Measurements from ENCODE around the gene GLCCI1.

GLCCI1 gene

GRCh38 chr7:7962851-7963250 lies 5.7 kb upstream of the GLCCI1 start:
- Histone ChIP-seq H3K9me2 (replicated peaks; ENCODE audit: low read depth, low read length) (no peaks in the 10 kb centered on the region), H3K9ac (ENCODE audit: low read depth, low read length, poor library complexity, severe bottlenecking) (no peak overlapping the region), H3K79me2 (ENCODE audit: insufficient read depth, low read length) (0 out of 2 replicates have a peak, but pooled peaks cover 2% of the 10 kb centered on the region), H4K20me1 (ENCODE audit: insufficient read depth, low read length, poor library complexity, severe bottlenecking) (no peaks in the 10 kb centered on the region), H3F3A (ENCODE audit: low read depth) (no peaks in the 10 kb centered on the region), H3K4me1 (ENCODE audit: insufficient read depth, low read length, poor library complexity, severe bottlenecking) (peaks cover 9% of the 10 kb centered on the region), H3K27me3 (ENCODE audit: insufficient read depth, low read length, poor library complexity, severe bottlenecking) (no peaks in the 10 kb centered on the region), H3K4me2 (ENCODE audit: low read depth, low read length, poor library complexity, severe bottlenecking) (no peak overlapping the region), H3K36me3 (ENCODE audit: insufficient read depth, low read length) (no peaks in the 10 kb centered on the region), H3K4me3 (ENCODE audit: low read length, poor library complexity, severe bottlenecking) (no peak overlapping the region), H3K9me3 (ENCODE audit: insufficient read depth, low read depth, low read length) (no peaks in the 10 kb centered on the region), H2AFZ (ENCODE audit: low read length) (no peak overlapping the region)
- TF ChIP-seq EZH2phosphoT487 (IDR thresholded peaks at IDR 0.05; ENCODE audit: borderline replicate concordance): no peak
- no peak for TF ChIP-seq CTCF (conservative IDR thresholded peaks at IDR 0.05; ENCODE audit: low read length)

DNA sequence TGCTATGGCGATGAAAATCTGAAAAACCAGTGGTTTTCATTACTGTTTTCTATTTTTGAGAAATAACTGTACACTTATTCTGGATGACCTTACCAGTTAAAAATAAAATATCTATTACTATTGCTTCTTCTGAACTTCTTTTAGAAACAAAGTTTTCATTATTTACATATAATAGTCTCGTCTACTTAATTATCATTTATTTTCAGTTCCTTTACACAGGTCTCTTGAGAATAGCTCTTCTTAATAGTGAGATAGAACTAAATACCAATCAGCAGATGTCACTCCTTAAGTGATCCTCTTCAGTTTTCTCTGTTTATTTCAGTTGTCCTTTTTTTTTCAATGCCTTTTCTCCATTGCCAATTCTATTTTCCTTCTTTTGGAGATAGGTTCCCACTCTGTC lies 4.3 kb upstream of the GLCCI1 start:
- H4K20me1 ChIP-seq (ENCODE audit: insufficient read depth, low read length, poor library complexity, severe bottlenecking): no peaks in the 10 kb centered on the region
- no peak overlapping the region for H3K4me2 ChIP-seq (ENCODE audit: low read depth, low read length, poor library complexity, severe bottlenecking)

GRCh38 chr7:7964691-7965090 lies 3.9 kb upstream of the GLCCI1 start:
- Histone ChIP-seq H3K4me3 (ENCODE audit: low read length, poor library complexity, severe bottlenecking) (no peak overlapping the region), H3K9me3 (ENCODE audit: insufficient read depth, low read depth, low read length) (no peaks in the 10 kb centered on the region), H3K79me2 (ENCODE audit: insufficient read depth, low read length) (peaks cover 10% of the 10 kb centered on the region), H3K9ac (ENCODE audit: low read depth, low read length, poor library complexity, severe bottlenecking) (no peak overlapping the region), H2AFZ (ENCODE audit: low read length) (no peak overlapping the region), H3F3A (ENCODE audit: low read depth) (no peaks in the 10 kb centered on the region), H3K9me2 (replicated peaks; ENCODE audit: low read depth, low read length) (no peaks in the 10 kb centered on the region), H4K20me1 (ENCODE audit: insufficient read depth, low read length, poor library complexity, severe bottlenecking) (peaks cover under 1% of the 10 kb centered on the region), H3K27me3 (ENCODE audit: insufficient read depth, low read length, poor library complexity, severe bottlenecking) (no peaks in the 10 kb centered on the region), H3K4me1 (ENCODE audit: insufficient read depth, low read length, poor library complexity, severe bottlenecking) (peaks cover 8% of the 10 kb centered on the region), H3K36me3 (ENCODE audit: insufficient read depth, low read length) (no peaks in the 10 kb centered on the region), H3K4me2 (ENCODE audit: low read depth, low read length, poor library complexity, severe bottlenecking) (no peak overlapping the region)
- no peak for TF ChIP-seq EZH2phosphoT487 (IDR thresholded peaks at IDR 0.05; ENCODE audit: borderline replicate concordance)
- TF ChIP-seq CTCF (conservative IDR thresholded peaks at IDR 0.05; ENCODE audit: low read length): no peak

More for the DNA sequence above, 4.3 kb upstream of the GLCCI1 start:
- peaks cover 8% of the 10 kb centered on the region for H3K4me1 ChIP-seq (ENCODE audit: insufficient read depth, low read length, poor library complexity, severe bottlenecking)
- H3K27me3 ChIP-seq (ENCODE audit: insufficient read depth, low read length, poor library complexity, severe bottlenecking): no peaks in the 10 kb centered on the region
- H3K79me2 ChIP-seq (ENCODE audit: insufficient read depth, low read length): peaks cover 9% of the 10 kb centered on the region; the same call in 1 of the 2 replicates
- no peaks in the 10 kb centered on the region for H3K9me3 ChIP-seq (ENCODE audit: insufficient read depth, low read depth, low read length)
- no peak for TF ChIP-seq CTCF (conservative IDR thresholded peaks at IDR 0.05; ENCODE audit: low read length)
- TF ChIP-seq EZH2phosphoT487 (IDR thresholded peaks at IDR 0.05; ENCODE audit: borderline replicate concordance): no peak
- no peaks in the 10 kb centered on the region for H3K9me2 ChIP-seq (replicated peaks; ENCODE audit: low read depth, low read length)
- H3F3A ChIP-seq (ENCODE audit: low read depth): no peaks in the 10 kb centered on the region
- H3K36me3 ChIP-seq (ENCODE audit: insufficient read depth, low read length): no peaks in the 10 kb centered on the region
- H3K4me3 ChIP-seq (ENCODE audit: low read length, poor library complexity, severe bottlenecking): no peak overlapping the region
- H3K9ac ChIP-seq (ENCODE audit: low read depth, low read length, poor library complexity, severe bottlenecking): no peak overlapping the region
- no peak overlapping the region for H2AFZ ChIP-seq (ENCODE audit: low read length)
